K562 (cell line): ENCODE data around the gene PCCB. TPM values are rescaled to one million over a fixed set of nuclear protein-coding genes. Genes with fewer than 3 reads are reported as not detected.

Experiments used
- ATAC-seq: fragments of 200-7000 bp; cut with Tn5 transposase; 3 replicates; pipeline ENCODE4 v1.9.1; 2020; ENCODE audit warnings: moderate library complexity
- BruUV-seq: library from RNA; stranded (reverse); fragments of 400-500 nt; replicated peaks from 2 replicates; lab custom pipeline; 2021; lab: Mats Ljungman, UMichigan
- CTCF ChIA-PET: fragments of 300-600 bp; formaldehyde crosslinking; extraction: SDS; loops from one replicate; lab custom pipeline; 2021; ENCODE audit warnings: low intra/inter-chr PET ratio; lab: Yijun Ruan, JAX
- POLR2A ChIA-PET: fragments of 300-600, 350-650 bp; sonication (Branson Sonifier 250); formaldehyde crosslinking; extraction: SDS; loops from one replicate; lab custom pipeline; 2021; ENCODE audit warnings: antibody characterized with exemption, inconsistent platforms; lab: Yijun Ruan, JAX
- DNase-seq, 4 experiments: peaks; one replicate each; pipeline versions ENCODE4 v3.0.0 to v3.0.0-alpha.2; 2011 to 2018; ENCODE audit warnings: low spot score in 3 of 4, mixed read lengths in 3 of 4; ENCODE audit errors: extremely low read depth in 1 of 4
- FAIRE-seq: peaks from 2 replicates; lab custom pipeline; 2011; peaks lifted over from hg19 to GRCh38; lab: Jason Lieb, UNC
- H2AFZ ChIP-seq: 2 replicates; pipeline ENCODE4 v1.6.0; 2011; ENCODE audit warnings: low read depth, low read length, control low read depth, inconsistent platforms
- H3K27ac ChIP-seq: fragments of 200-600 bp; 3 replicates; pipeline ENCODE4 v1.8.0; 2011; ENCODE audit warnings: low read depth, mild to moderate bottlenecking, control low read depth, inconsistent platforms, low read length, moderate library complexity, mixed read lengths; ENCODE audit errors: extremely low read depth
- H3K27me3 ChIP-seq, 2 experiments: fragments of 300-600 bp in 1 of 2; 2 replicates in 1 of 2; 3 replicates in 1 of 2; pipeline versions ENCODE4 v1.6.0 to v1.8.0; 2011; ENCODE audit warnings: inconsistent platforms in 2 of 2, low read length in 2 of 2, mild to moderate bottlenecking in 1 of 2, mixed read lengths in 1 of 2, moderate library complexity in 1 of 2; ENCODE audit not compliant: control insufficient read depth in 2 of 2, insufficient read depth in 2 of 2
- H3K36me3 ChIP-seq: fragments of 300-600 bp; 3 replicates; pipeline ENCODE4 v1.8.0; 2011; ENCODE audit warnings: mild to moderate bottlenecking, low read length, inconsistent platforms; ENCODE audit not compliant: control insufficient read depth, insufficient read depth
- H3K4me1 ChIP-seq, 2 experiments: fragments of 200-600 bp in 1 of 2; replicated peaks in 1 of 2; 2 replicates in 1 of 2; 3 replicates in 1 of 2; pipeline versions ENCODE4 v1.5.1 to v1.8.0; 2011; ENCODE audit warnings: inconsistent platforms in 2 of 2, low read length in 2 of 2, mild to moderate bottlenecking in 1 of 2, mixed read lengths in 1 of 2, moderate library complexity in 1 of 2; ENCODE audit not compliant: control insufficient read depth in 2 of 2, insufficient read depth in 2 of 2
- H3K4me2 ChIP-seq: 2 replicates; pipeline ENCODE4 v1.6.1; 2011; ENCODE audit warnings: low read length, control low read depth, inconsistent platforms, mixed read lengths; ENCODE audit not compliant: insufficient read depth
- H3K4me3 ChIP-seq: fragments of 200-600 bp; sonication (generic), shearing (Covaris generic); 2 replicates; pipeline ENCODE4 v1.5.1; 2016; ENCODE audit warnings: control low read depth, inconsistent platforms
- H3K79me2 ChIP-seq: fragments of 200-600 bp; 3 replicates; pipeline ENCODE4 v1.8.0; 2011; ENCODE audit warnings: low read length, inconsistent platforms; ENCODE audit not compliant: control insufficient read depth, insufficient read depth
- H3K9ac ChIP-seq, 2 experiments: 2 replicates each; pipeline versions ENCODE4 v1.6.0 to v1.6.1; 2011; ENCODE audit warnings: low read depth in 2 of 2, low read length in 2 of 2, control low read depth in 1 of 2, inconsistent platforms in 1 of 2, mild to moderate bottlenecking in 1 of 2, mixed read lengths in 1 of 2; ENCODE audit not compliant: insufficient read depth in 1 of 2
- H3K9me1 ChIP-seq: one replicate; pipeline ENCODE4 v1.6.0; 2011; ENCODE audit warnings: inconsistent platforms, mild to moderate bottlenecking, low read length, moderate library complexity; ENCODE audit not compliant: control insufficient read depth, insufficient read depth
- H3K9me3 ChIP-seq: replicated peaks from 2 replicates; pipeline ENCODE4 v1.5.1; 2011; ENCODE audit warnings: low read depth, low read length, inconsistent platforms; ENCODE audit not compliant: control insufficient read depth, insufficient read depth
- H4K20me1 ChIP-seq: replicated peaks from 2 replicates; pipeline ENCODE4 v1.6.1; 2011; ENCODE audit warnings: low read length, inconsistent platforms, mixed read lengths; ENCODE audit not compliant: control insufficient read depth, insufficient read depth
- FOXA1 ChIP-seq: fragments of 450-650 bp; IDR thresholded peaks from 2 replicates; pipeline ENCODE4 v1.6.1; 2016; ENCODE audit warnings: mild to moderate bottlenecking, borderline replicate concordance
- FOXK2 ChIP-seq, 2 experiments: fragments of 450-650 bp; IDR thresholded peaks in 1 of 2; conservative IDR thresholded peaks in 1 of 2; 2 replicates each; pipeline ENCODE4 v1.6.1; 2016; ENCODE audit warnings: low read depth in 2 of 2, mild to moderate bottlenecking in 1 of 2
- HNRNPUL1 ChIP-seq: fragments of 200-400 bp; formaldehyde crosslinking; IDR thresholded peaks from 2 replicates; pipeline ENCODE4 v1.6.1; 2017; ENCODE audit warnings: low read length
- NFIC ChIP-seq: fragments of 450-650 bp; IDR thresholded peaks from 2 replicates; pipeline ENCODE4 v1.6.1; 2017; ENCODE audit warnings: mild to moderate bottlenecking, inconsistent platforms
- POLR2AphosphoS5 ChIP-seq: IDR thresholded peaks from 2 replicates; pipeline ENCODE4 v1.6.1; 2011; ENCODE audit warnings: mild to moderate bottlenecking, low read depth, low read length, moderate library complexity; ENCODE audit not compliant: control insufficient read depth, insufficient read depth
- PRPF4 ChIP-seq: fragments of 200-400 bp; formaldehyde crosslinking; IDR thresholded peaks from one replicate; pipeline ENCODE4 v1.6.1; 2017; ENCODE audit warnings: low read length, low read depth, mild to moderate bottlenecking; ENCODE audit not compliant: insufficient read depth, poor library complexity, severe bottlenecking
- STAT5A ChIP-seq: IDR thresholded peaks from 2 replicates; pipeline ENCODE4 v1.6.1; 2012; ENCODE audit warnings: low read length, inconsistent platforms, borderline replicate concordance
- TBP ChIP-seq: optimal IDR thresholded peaks from 2 replicates; pipeline ENCODE3; 2011; ENCODE audit warnings: low read depth, low read length, improper control_type of control experiment
- YY1 ChIP-seq, 3 experiments: IDR thresholded peaks; 2 replicates each; pipeline ENCODE4 v1.6.1; 2011; ENCODE audit warnings: low read length in 2 of 3, mild to moderate bottlenecking in 2 of 3, moderate library complexity in 2 of 3, borderline replicate concordance in 1 of 3, control low read depth in 1 of 3, low read depth in 1 of 3; ENCODE audit not compliant: insufficient read depth in 3 of 3, insufficient replicate concordance in 2 of 3, control insufficient read depth in 1 of 3, insufficient read length in 1 of 3; ENCODE audit errors: extremely low read depth in 1 of 3
- ZNF449 ChIP-seq: fragments of 250-450 bp; sonication (Bioruptor Pico); IDR thresholded peaks from 2 replicates; pipeline ENCODE4 v1.8.0; 2022; ENCODE audit warnings: moderate library complexity, mild to moderate bottlenecking, inconsistent platforms
- ZNF707 ChIP-seq: fragments of 250-450 bp; sonication (Bioruptor Pico); conservative IDR thresholded peaks from 2 replicates; pipeline ENCODE4 v1.8.0; 2022; ENCODE audit warnings: inconsistent platforms, mild to moderate bottlenecking, moderate library complexity
- in situ Hi-C: fragments of 300-500 bp; cut with MboI; formaldehyde crosslinking; loops from 4 replicates; pipeline ENCODE4 v1.15.0; 2018; ENCODE audit warnings: inconsistent platforms, mixed read lengths
- intact Hi-C: fragments of 100-400 bp; cut with micrococcal nuclease; formaldehyde crosslinking; loops from 2 replicates; pipeline ENCODE4 v1.14.2; 2022
- polyA plus RNA-seq, 8 experiments: library from polyadenylated mRNA; depleted of rRNA in 4 of 8; stranded (reverse) in 5 of 8; unstranded in 3 of 8; fragments of >200 nt; fragmentation: Nextera tagmentation in 2 of 8; fragmentation: Illumina TruSeq in 1 of 8; extraction: Ambion mirVana in 2 of 8; extraction: Trizol in 1 of 8; gene quantifications; 2 replicates each; pipeline versions ENCODE4 v1.2.1 to v1.2.3, GENCODE V29; 2011 to 2014; ENCODE audit warnings: inconsistent platforms in 1 of 8, missing spikeins in 1 of 8
- total RNA-seq, 7 experiments: library from RNA; depleted of rRNA in 6 of 7; stranded (reverse); fragments of >200 nt in 6 of 7; fragmentation: Illumina TruSeq in 2 of 7; extraction: Trizol in 2 of 7; gene quantifications; 2 replicates each; pipeline versions ENCODE4 v1.2.1 to v1.2.3, GENCODE V29; 2011 to 2021; ENCODE audit warnings: low replicate concordance in 1 of 7
- TF ChIP-seq, protein P1 (sequence below): fragments of 450-650 bp; formaldehyde crosslinking; conservative IDR thresholded peaks from 2 replicates; pipeline ENCODE4 v1.4.0; 2022; ENCODE audit warnings: mild to moderate bottlenecking, missing genetic modification characterization
- TF ChIP-seq, protein P2 (sequence below): fragments of 200-800 bp; sonication (Bioruptor generic); IDR thresholded peaks from 2 replicates; pipeline ENCODE4 v1.6.1; 2017; ENCODE audit warnings: missing genetic modification characterization, missing compliant biosample characterization

PCCB gene
- total and polyA plus RNA-seq, 9 of the 15 experiments (the other 6 are each of a cell fraction or from before 2014, with no cell fraction given), result 69.5 to 173 (median 92.8) TPM

DNA sequence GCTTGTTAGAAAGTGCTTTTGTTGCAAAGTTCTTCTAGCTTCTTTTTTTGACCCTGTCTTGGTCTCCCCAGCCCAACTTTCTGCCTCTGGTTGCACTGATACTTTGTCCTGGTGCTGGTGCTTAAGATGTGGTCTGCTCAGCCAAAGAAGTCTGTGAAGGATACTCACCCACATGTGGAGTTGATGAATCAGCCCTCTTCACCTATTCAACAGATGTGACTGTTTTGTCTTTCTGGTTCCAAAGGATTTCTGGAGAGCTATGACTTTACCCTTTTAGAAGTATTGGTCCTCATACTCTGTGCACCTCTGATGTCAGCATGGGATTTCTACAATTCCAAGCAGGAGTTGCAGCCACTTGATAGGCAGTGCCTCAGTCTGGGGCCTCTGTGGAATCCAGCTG lies 84.1 kb downstream of the PCCB start:
- Histone ChIP-seq H3K9me3 (no peaks in the 10 kb centered on the region), H3K9ac (no peak overlapping the region), H3K27ac (no peak overlapping the region), H3K79me2 (no peaks in the 10 kb centered on the region), H3K9me1 (no peaks in the 10 kb centered on the region), H3K36me3 (peaks cover 66% of the 10 kb centered on the region; the same call in 2 of the 3 replicates), H3K4me2 (no peak overlapping the region), H3K4me1 (no peaks in the 10 kb centered on the region; a peak in 2 of 5 replicates), H4K20me1 (no peaks in the 10 kb centered on the region), H3K27me3 (no peaks in the 10 kb centered on the region), H2AFZ (no peak overlapping the region), H3K4me3 (no peak overlapping the region)
- ChIA-PET CTCF (no interaction called here), POLR2A (interaction anchor here (0.5 kb wide), 1 partner anchor 421 kb away, joined by 3 read pairs; no protein-coding TSS in a partner anchor)
- in situ Hi-C loops (no loop called here), intact Hi-C loops (no loop called here)
- DNase-seq (no peak), ATAC-seq (no peak), FAIRE-seq (no peak)
- BruUV-seq, result no TSS peak
- TF ChIP-seq POLR2AphosphoS5 (no peak), PRPF4 (no peak), NFIC (no peak), FOXK2 (conservative IDR thresholded peaks at IDR 0.05 in 1 of 2, IDR thresholded peaks at IDR 0.05 in 1 of 2; ENCODE audit: low read depth in 2 of 2) (no peak), STAT5A (no peak), YY1 (IDR thresholded peaks at IDR 0.05; ENCODE audit: borderline replicate concordance in 1 of 3, control insufficient read depth in 1 of 3, extremely low read depth in 1 of 3, insufficient read depth in 3 of 3, insufficient read length in 1 of 3, insufficient replicate concordance in 2 of 3, low read depth in 1 of 3, low read length in 2 of 3) (no peak), ZNF707 (no peak), FOXA1 (no peak), HNRNPUL1 (no peak), TBP (no peak), ZNF449 (CRISPR knock-in tag) (no peak)
- TF ChIP-seq, protein P1, sequence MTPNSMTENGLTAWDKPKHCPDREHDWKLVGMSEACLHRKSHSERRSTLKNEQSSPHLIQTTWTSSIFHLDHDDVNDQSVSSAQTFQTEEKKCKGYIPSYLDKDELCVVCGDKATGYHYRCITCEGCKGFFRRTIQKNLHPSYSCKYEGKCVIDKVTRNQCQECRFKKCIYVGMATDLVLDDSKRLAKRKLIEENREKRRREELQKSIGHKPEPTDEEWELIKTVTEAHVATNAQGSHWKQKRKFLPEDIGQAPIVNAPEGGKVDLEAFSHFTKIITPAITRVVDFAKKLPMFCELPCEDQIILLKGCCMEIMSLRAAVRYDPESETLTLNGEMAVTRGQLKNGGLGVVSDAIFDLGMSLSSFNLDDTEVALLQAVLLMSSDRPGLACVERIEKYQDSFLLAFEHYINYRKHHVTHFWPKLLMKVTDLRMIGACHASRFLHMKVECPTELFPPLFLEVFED (CRISPR knock-in tag), result no peak
- TF ChIP-seq, protein P2, sequence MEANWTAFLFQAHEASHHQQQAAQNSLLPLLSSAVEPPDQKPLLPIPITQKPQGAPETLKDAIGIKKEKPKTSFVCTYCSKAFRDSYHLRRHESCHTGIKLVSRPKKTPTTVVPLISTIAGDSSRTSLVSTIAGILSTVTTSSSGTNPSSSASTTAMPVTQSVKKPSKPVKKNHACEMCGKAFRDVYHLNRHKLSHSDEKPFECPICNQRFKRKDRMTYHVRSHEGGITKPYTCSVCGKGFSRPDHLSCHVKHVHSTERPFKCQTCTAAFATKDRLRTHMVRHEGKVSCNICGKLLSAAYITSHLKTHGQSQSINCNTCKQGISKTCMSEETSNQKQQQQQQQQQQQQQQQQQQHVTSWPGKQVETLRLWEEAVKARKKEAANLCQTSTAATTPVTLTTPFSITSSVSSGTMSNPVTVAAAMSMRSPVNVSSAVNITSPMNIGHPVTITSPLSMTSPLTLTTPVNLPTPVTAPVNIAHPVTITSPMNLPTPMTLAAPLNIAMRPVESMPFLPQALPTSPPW (CRISPR knock-in tag), result no peak
